ENCODE measurements around the gene SDC4.

DNA sequence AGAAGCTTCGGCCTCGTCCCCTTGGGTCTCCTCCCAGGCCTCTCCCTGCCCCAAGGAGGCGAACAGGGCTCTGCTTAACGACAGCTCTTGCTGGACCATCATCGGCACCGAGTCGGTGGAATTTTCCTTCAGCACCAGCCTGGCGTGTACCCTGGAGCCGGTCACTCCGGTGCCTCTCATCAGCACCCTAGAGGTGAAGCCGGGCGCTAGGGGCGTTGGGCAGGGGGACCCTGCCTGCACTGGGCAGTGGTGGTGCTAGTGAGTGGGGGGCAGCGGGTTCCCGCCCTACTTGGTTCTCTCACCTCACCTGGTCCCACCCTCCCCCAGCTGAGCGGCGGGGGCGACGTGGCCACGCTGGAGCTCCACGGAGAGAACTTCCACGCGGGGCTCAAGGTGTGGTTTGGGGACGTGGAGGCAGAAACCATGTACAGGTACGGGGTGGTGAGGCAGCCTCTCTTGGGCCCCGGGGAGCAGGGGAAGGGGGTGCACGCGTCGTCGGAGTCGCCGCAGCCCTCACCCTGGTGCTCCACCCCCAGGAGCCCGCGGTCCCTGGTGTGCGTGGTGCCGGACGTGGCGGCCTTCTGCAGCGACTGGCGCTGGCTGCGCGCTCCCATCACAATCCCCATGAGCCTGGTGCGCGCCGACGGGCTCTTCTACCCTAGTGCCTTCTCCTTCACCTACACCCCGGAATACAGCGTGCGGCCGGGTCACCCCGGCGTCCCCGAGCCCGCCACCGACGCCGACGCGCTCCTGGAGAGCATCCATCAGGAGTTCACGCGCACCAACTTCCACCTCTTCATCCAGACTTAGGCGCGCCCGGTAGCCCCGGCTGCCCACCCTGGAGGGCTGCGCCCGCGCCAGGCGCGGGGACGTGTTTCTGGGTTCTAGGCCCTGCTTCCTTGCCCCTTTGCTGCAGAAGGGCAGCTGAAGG, 31.8 kb downstream of the SDC4 start:
- no peak for TF ChIP-seq CTCF (IDR thresholded peaks at IDR 0.05 in 2 of 3, conservative IDR thresholded peaks at IDR 0.05 in 1 of 3; ENCODE audit: insufficient read depth in 2 of 3, low read depth in 1 of 3, low read length in 3 of 3)
- no peak for TF ChIP-seq CHD1 (IDR thresholded peaks at IDR 0.05; ENCODE audit: low read length)
- TF ChIP-seq ETV6 (IDR thresholded peaks at IDR 0.05; ENCODE audit: borderline replicate concordance in 1 of 2, low read depth in 2 of 2, low read length in 1 of 2) = no peak
- no peak for TF ChIP-seq ETV6 (CRISPR knock-in tag; IDR thresholded peaks at IDR 0.05; ENCODE audit: borderline replicate concordance)
- TF ChIP-seq HMGXB4 (CRISPR knock-in tag; IDR thresholded peaks at IDR 0.05) = no peak
- TF ChIP-seq, protein P1, sequence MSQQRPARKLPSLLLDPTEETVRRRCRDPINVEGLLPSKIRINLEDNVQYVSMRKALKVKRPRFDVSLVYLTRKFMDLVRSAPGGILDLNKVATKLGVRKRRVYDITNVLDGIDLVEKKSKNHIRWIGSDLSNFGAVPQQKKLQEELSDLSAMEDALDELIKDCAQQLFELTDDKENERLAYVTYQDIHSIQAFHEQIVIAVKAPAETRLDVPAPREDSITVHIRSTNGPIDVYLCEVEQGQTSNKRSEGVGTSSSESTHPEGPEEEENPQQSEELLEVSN (IDR thresholded peaks at IDR 0.05; ENCODE audit: borderline replicate concordance in 1 of 2, extremely low read depth in 1 of 2, insufficient read depth in 1 of 2, insufficient read length in 1 of 2, low read depth in 1 of 2, low read length in 1 of 2, poor library complexity in 1 of 2, severe bottlenecking in 1 of 2) = no peak

Data from K562 (cell line).